K562 (cell line): ENCODE results near the gene ANKRD12. TPM values are rescaled to one million over a fixed set of nuclear protein-coding genes. Genes with fewer than 3 reads are reported as not detected.
A peak's percentile ranks its signal among the peaks of the same experiment; 100 is the strongest.

Experiments
- MTA3 ChIP-seq: fragments of 450-650 bp; formaldehyde crosslinking; IDR thresholded peaks from 2 replicates; pipeline ENCODE4 v1.6.1; 2017; ENCODE audit warnings: mild to moderate bottlenecking, borderline replicate concordance
- NRF1 ChIP-seq, 2 experiments: fragments of 450-650 bp; IDR thresholded peaks in 1 of 2; conservative IDR thresholded peaks in 1 of 2; 2 replicates each; pipeline ENCODE4 v1.6.1; 2014; ENCODE audit warnings: mild to moderate bottlenecking in 2 of 2
- POLR2AphosphoS5 ChIP-seq: IDR thresholded peaks from 2 replicates; pipeline ENCODE4 v1.6.1; 2011; ENCODE audit warnings: mild to moderate bottlenecking, low read depth, low read length, moderate library complexity; ENCODE audit not compliant: control insufficient read depth, insufficient read depth
- SMARCA4 ChIP-seq: fragments of 450-650 bp; IDR thresholded peaks from 2 replicates; pipeline ENCODE4 v1.6.1; 2016
- TCF3 ChIP-seq: sonication (generic); formaldehyde crosslinking; IDR thresholded peaks from 2 replicates; pipeline ENCODE4 v1.4.0; 2020; ENCODE audit warnings: mild to moderate bottlenecking, missing genetic modification reagents
- TFAM ChIP-seq: fragments of 250-450 bp; sonication (Bioruptor Pico); conservative IDR thresholded peaks from 2 replicates; pipeline ENCODE4 v1.5.0; 2021; ENCODE audit warnings: mild to moderate bottlenecking, moderate library complexity
- ZNF217 ChIP-seq: sonication (generic); formaldehyde crosslinking; IDR thresholded peaks from 2 replicates; pipeline ENCODE4 v1.8.0; 2022; ENCODE audit warnings: mild to moderate bottlenecking, missing genetic modification reagents
- ZNF384 ChIP-seq: IDR thresholded peaks from 2 replicates; pipeline ENCODE4 v1.6.1; 2012; ENCODE audit warnings: low read depth, low read length, improper control_type of control experiment
- ZSCAN32 ChIP-seq: fragments of 450-650 bp; formaldehyde crosslinking; IDR thresholded peaks from 2 replicates; pipeline ENCODE4 v1.4.0; 2020; ENCODE audit warnings: mild to moderate bottlenecking, moderate library complexity
- polyA plus RNA-seq, 8 experiments: library from polyadenylated mRNA; depleted of rRNA in 4 of 8; stranded (reverse) in 5 of 8; unstranded in 3 of 8; fragments of >200 nt; fragmentation: Nextera tagmentation in 2 of 8; fragmentation: Illumina TruSeq in 1 of 8; extraction: Ambion mirVana in 2 of 8; extraction: Trizol in 1 of 8; gene quantifications; 2 replicates each; pipeline versions ENCODE4 v1.2.1 to v1.2.3, GENCODE V29; 2011 to 2014; ENCODE audit warnings: inconsistent platforms in 1 of 8, missing spikeins in 1 of 8
- total RNA-seq, 7 experiments: library from RNA; depleted of rRNA in 6 of 7; stranded (reverse); fragments of >200 nt in 6 of 7; fragmentation: Illumina TruSeq in 2 of 7; extraction: Trizol in 2 of 7; gene quantifications; 2 replicates each; pipeline versions ENCODE4 v1.2.1 to v1.2.3, GENCODE V29; 2011 to 2021; ENCODE audit warnings: low replicate concordance in 1 of 7
- TF ChIP-seq, protein P1 (sequence below), 2 experiments: fragments of 450-650 bp in 1 of 2; sonication (generic) in 1 of 2; formaldehyde crosslinking in 1 of 2; IDR thresholded peaks; 2 replicates each; pipeline versions ENCODE4 v1.7.1 to v1.9.0; 2016 to 2022; ENCODE audit warnings: inconsistent platforms in 1 of 2, mild to moderate bottlenecking in 1 of 2, missing genetic modification reagents in 1 of 2
- TF ChIP-seq, protein P2 (sequence below): fragments of 250-450 bp; sonication (Bioruptor Pico); IDR thresholded peaks from 2 replicates; pipeline ENCODE4 v1.8.0; 2022; ENCODE audit warnings: moderate library complexity, mild to moderate bottlenecking, inconsistent platforms
- TF ChIP-seq, protein P3 (sequence below): fragments of 450-650 bp; formaldehyde crosslinking; IDR thresholded peaks from 2 replicates; pipeline ENCODE4 v1.4.0; 2022; ENCODE audit warnings: missing genetic modification characterization
- TF ChIP-seq, protein P4 (sequence below): fragments of 250-450 bp; sonication (Bioruptor Pico); IDR thresholded peaks from 2 replicates; pipeline ENCODE4 v1.4.0; 2020; ENCODE audit warnings: mild to moderate bottlenecking, moderate library complexity

The ANKRD12 gene
- total and polyA plus RNA-seq, 9 of the 15 experiments (the other 6 are each of a cell fraction or from before 2014, with no cell fraction given): 6.6 to 28.2 (median 16.0) TPM

DNA sequence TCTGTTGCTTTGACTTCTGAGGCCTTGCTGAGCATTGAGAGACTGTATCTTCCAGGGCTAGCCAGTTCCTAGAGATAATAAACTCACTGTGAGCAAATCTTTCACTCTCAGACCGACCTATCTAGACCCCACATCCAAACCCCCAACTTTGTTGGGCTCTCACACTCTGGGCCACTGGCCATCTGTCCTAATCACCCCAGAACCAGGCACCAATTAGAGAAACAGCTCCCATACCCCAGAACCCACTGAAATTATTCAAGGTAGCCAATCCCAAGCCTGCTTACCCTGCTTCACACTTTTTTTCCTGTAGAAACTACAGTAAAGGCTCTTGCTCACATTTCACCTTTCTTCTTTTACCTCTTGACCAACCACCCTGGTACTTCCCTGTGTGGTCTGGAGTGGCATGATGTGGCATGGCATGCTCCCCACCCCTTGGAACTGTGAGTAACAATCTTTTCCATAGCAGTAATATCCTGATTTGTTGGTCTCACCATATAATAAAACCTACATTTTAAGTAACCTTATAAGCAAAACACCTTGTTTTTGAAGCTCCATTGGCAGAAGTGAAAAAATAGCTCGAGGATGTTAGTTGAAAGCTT lies 55.2 kb downstream of the ANKRD12 start (continued):
- TF ChIP-seq, protein P1, sequence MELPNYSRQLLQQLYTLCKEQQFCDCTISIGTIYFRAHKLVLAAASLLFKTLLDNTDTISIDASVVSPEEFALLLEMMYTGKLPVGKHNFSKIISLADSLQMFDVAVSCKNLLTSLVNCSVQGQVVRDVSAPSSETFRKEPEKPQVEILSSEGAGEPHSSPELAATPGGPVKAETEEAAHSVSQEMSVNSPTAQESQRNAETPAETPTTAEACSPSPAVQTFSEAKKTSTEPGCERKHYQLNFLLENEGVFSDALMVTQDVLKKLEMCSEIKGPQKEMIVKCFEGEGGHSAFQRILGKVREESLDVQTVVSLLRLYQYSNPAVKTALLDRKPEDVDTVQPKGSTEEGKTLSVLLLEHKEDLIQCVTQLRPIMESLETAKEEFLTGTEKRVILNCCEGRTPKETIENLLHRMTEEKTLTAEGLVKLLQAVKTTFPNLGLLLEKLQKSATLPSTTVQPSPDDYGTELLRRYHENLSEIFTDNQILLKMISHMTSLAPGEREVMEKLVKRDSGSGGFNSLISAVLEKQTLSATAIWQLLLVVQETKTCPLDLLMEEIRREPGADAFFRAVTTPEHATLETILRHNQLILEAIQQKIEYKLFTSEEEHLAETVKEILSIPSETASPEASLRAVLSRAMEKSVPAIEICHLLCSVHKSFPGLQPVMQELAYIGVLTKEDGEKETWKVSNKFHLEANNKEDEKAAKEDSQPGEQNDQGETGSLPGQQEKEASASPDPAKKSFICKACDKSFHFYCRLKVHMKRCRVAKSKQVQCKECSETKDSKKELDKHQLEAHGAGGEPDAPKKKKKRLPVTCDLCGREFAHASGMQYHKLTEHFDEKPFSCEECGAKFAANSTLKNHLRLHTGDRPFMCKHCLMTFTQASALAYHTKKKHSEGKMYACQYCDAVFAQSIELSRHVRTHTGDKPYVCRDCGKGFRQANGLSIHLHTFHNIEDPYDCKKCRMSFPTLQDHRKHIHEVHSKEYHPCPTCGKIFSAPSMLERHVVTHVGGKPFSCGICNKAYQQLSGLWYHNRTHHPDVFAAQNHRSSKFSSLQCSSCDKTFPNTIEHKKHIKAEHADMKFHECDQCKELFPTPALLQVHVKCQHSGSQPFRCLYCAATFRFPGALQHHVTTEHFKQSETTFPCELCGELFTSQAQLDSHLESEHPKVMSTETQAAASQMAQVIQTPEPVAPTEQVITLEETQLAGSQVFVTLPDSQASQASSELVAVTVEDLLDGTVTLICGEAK (IDR thresholded peaks at IDR 0.05): no peak
- TF ChIP-seq, protein P1 (CRISPR knock-in tag; IDR thresholded peaks at IDR 0.05): no peak
- TF ChIP-seq, protein P2, sequence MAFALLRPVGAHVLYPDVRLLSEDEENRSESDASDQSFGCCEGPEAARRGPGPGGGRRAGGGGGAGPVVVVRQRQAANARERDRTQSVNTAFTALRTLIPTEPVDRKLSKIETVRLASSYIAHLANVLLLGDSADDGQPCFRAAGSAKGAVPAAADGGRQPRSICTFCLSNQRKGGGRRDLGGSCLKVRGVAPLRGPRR (CRISPR knock-in tag): no peak
- TF ChIP-seq, protein P3, sequence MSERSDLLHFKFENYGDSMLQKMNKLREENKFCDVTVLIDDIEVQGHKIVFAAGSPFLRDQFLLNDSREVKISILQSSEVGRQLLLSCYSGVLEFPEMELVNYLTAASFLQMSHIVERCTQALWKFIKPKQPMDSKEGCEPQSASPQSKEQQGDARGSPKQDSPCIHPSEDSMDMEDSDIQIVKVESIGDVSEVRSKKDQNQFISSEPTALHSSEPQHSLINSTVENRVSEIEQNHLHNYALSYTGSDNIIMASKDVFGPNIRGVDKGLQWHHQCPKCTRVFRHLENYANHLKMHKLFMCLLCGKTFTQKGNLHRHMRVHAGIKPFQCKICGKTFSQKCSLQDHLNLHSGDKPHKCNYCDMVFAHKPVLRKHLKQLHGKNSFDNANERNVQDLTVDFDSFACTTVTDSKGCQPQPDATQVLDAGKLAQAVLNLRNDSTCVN: no peak
- no peak for TF ChIP-seq ZSCAN32 (CRISPR knock-in tag)
- no peak for TF ChIP-seq ZNF217
- TF ChIP-seq, protein P4, sequence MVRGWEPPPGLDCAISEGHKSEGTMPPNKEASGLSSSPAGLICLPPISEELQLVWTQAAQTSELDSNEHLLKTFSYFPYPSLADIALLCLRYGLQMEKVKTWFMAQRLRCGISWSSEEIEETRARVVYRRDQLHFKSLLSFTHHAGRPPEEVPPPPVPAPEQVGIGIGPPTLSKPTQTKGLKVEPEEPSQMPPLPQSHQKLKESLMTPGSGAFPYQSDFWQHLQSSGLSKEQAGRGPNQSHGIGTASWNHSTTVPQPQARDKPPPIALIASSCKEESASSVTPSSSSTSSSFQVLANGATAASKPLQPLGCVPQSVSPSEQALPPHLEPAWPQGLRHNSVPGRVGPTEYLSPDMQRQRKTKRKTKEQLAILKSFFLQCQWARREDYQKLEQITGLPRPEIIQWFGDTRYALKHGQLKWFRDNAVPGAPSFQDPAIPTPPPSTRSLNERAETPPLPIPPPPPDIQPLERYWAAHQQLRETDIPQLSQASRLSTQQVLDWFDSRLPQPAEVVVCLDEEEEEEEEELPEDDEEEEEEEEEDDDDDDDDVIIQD (CRISPR knock-in tag): no peak
- peak; percentile 80 for TF ChIP-seq SMARCA4
- peak; percentile 81; the same call in 1 of the 2 replicates for TF ChIP-seq POLR2AphosphoS5
- TF ChIP-seq ZNF384: no peak
- TF ChIP-seq NRF1 (conservative IDR thresholded peaks at IDR 0.05 in 1 of 2, IDR thresholded peaks at IDR 0.05 in 1 of 2): no peak
- peak; percentile 58; the same call in 1 of the 2 replicates for TF ChIP-seq MTA3
- TF ChIP-seq TFAM (CRISPR knock-in tag): no peak
- TF ChIP-seq TCF3 (CRISPR knock-in tag): peak; percentile 85
